HG02678 (cell line): Measurements from ENCODE around the gene RC3H1.

Experiments
- ATAC-seq: cut with Tn5 transposase; IDR thresholded peaks from one replicate; pipeline ENCODE4 v1.9.1; 2021; ENCODE audit warnings: mild to moderate bottlenecking, moderate library complexity; ENCODE audit not compliant: unreplicated experiment

Gene RC3H1

DNA sequence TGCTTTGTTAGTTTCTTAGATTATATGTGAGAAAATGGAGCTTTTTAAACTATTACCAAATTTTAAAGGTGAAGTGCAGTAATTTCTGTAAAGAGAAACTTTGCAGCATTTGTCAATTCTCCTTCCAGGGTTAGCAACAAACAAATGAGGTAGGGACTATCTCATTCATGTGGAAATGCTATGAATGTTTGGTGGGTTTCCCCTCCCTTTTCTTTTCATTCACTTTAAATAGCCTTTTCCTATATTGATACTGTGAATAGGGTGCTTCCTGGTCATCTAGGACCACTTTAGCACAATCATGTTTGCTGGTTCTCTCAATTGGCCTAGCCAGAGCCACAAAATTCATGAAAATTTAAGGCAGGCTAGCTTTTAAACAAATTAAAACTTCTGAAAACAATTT, 133.4 kb downstream of the RC3H1 start:
- no peak for ATAC-seq

DNA sequence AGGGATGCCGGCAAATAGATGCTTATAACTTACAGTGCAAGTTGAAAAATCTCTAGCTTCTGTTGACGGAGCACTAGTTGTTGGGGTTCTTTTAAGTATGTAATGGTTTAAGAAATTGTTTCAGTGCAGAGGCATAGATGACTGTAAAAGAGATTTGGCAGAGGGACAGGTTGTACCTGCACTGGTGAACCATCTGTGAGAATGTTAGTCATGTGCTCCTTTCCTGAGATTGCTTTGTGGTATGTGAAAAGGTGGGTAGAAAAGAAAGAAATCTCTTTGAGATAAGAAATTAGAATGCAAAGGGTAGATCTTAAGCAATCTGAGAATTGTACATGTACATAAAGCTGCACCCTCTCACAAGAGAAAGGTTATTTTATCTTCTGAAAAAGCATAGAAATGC, 134.5 kb downstream of the RC3H1 start:
- no peak for ATAC-seq

DNA sequence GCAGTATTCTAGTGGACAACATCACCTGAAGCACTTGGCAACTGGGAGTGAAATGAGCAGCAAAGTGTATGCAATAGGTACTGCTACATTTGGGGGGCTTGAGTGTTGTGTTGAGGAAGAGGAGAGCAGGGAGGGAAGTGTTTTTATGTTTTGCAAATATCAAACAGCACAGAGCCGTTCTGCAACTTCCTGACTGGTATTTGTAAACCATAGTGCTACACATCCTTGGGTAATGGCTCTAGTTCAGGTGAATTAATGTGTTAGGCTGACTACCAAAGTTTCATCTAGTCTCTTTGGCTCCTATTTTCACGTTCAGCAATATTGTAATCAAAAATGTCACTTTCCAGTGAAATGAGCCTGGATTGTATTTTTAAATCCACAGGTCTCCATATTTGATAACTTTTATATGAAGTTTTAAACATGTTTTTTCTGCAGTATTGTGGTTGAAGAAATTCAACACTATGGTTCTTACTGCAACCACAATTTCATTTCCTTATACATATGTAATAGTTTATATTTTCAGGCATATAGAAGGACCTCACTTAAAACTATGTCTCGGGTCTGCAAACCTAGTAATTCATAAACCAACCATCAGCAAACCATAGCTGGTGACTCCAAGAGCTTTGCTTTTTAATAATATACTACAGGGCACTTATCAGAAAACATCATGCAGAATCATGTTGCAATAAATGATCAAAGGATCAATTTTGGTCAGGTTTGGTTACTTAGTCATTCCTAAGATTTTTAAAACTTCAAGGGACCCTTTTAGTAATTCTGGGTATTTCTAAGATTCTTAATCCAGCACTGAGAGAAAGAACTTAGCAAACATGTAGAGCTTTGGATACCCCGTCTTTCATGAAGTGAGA, 135.2 kb downstream of the RC3H1 start:
- ATAC-seq, result no peak

DNA sequence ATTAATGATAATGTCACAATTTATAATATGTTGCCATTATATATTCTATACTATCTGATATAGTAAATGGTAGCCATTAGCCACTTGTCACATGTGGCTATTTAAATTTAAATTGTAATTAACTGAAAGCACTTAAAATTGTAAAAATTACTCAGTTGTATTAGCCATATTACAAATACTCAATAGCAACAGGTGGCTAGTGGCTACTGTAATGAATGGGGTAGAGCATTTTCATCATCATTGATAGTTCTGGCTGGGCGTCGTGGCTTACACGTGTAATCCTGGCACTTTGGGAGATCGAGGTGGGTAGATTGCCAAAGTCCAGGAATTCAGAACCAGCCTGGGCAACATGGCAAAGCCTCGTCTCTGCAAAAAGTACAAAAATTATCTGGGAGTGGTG, 137.5 kb downstream of the RC3H1 start:
- ATAC-seq, result no peak
